IMR-90 (cell line): ENCODE measurements around the gene ZNF644. TPM values are rescaled to one million over a fixed set of nuclear protein-coding genes. Genes with fewer than 3 reads are reported as not detected.

Source experiments
- ATAC-seq: fragments of 200-7000 bp; cut with Tn5 transposase; 2 replicates; pipeline ENCODE4 v1.9.1; 2020; ENCODE audit warnings: low read depth, mild to moderate bottlenecking, moderate library complexity
- BruUV-seq: library from RNA; stranded (reverse); fragments of 400-500 nt; replicated peaks from 2 replicates; lab custom pipeline; 2021; lab: Mats Ljungman, UMichigan
- CTCF ChIA-PET: fragments of 300-600 bp; formaldehyde crosslinking; extraction: SDS; loops from one replicate; lab custom pipeline; 2021; ENCODE audit warnings: antibody characterized with exemption; lab: Yijun Ruan, JAX
- POLR2A ChIA-PET: fragments of 300-600 bp; sonication (Branson Sonifier 250); formaldehyde crosslinking; loops from one replicate; lab custom pipeline; 2022; ENCODE audit warnings: antibody characterized with exemption; ENCODE audit not compliant: unreplicated experiment; lab: Charles Lee
- DNase-seq: peaks from one replicate; pipeline ENCODE4 v3.0.0; 2013
- H2AFZ ChIP-seq: replicated peaks from 2 replicates; pipeline ENCODE3; 2013; ENCODE audit warnings: low read length, mild to moderate bottlenecking; ENCODE audit not compliant: poor library complexity
- H2AK5ac ChIP-seq: 2 replicates; pipeline ENCODE4 v1.6.1; 2013; ENCODE audit warnings: low read depth, low read length, inconsistent platforms
- H2AK9ac ChIP-seq: replicated peaks from 2 replicates; pipeline ENCODE3; 2013; ENCODE audit warnings: mild to moderate bottlenecking, low read depth, low read length, moderate library complexity; ENCODE audit not compliant: poor library complexity
- H2BK120ac ChIP-seq: 2 replicates; pipeline ENCODE4 v1.6.1; 2013; ENCODE audit warnings: low read depth, low read length, inconsistent platforms
- H2BK15ac ChIP-seq: 3 replicates; pipeline ENCODE4 v1.6.1; 2013; ENCODE audit warnings: low read depth, low read length, inconsistent platforms
- H2BK20ac ChIP-seq: 2 replicates; pipeline ENCODE4 v1.6.1; 2013; ENCODE audit warnings: low read depth, mild to moderate bottlenecking, inconsistent platforms, low read length, moderate library complexity
- H2BK5ac ChIP-seq: 2 replicates; pipeline ENCODE4 v1.6.1; 2013; ENCODE audit warnings: mild to moderate bottlenecking, low read depth, low read length, inconsistent platforms; ENCODE audit not compliant: poor library complexity, severe bottlenecking
- H3K14ac ChIP-seq: replicated peaks from 2 replicates; pipeline ENCODE4 v1.6.1; 2013; ENCODE audit warnings: low read depth, low read length, inconsistent platforms
- H3K18ac ChIP-seq: 2 replicates; pipeline ENCODE4 v1.6.1; 2013; ENCODE audit warnings: low read depth, low read length, control low read depth
- H3K23ac ChIP-seq: 2 replicates; pipeline ENCODE4 v1.6.1; 2013; ENCODE audit warnings: low read depth, low read length, inconsistent platforms
- H3K27ac ChIP-seq: 2 replicates; pipeline ENCODE4 v1.5.1; 2013; ENCODE audit warnings: mild to moderate bottlenecking, control low read depth, low read length; ENCODE audit not compliant: insufficient read depth
- H3K27me3 ChIP-seq: 2 replicates; pipeline ENCODE4 v1.6.1; 2013; ENCODE audit warnings: low read length; ENCODE audit not compliant: control insufficient read depth, insufficient read depth
- H3K36me3 ChIP-seq: 2 replicates; pipeline ENCODE4 v1.6.1; 2013; ENCODE audit warnings: low read length, mixed read lengths; ENCODE audit not compliant: control insufficient read depth, insufficient read depth
- H3K4ac ChIP-seq: 2 replicates; pipeline ENCODE4 v1.6.1; 2013; ENCODE audit warnings: low read depth, low read length, inconsistent platforms
- H3K4me1 ChIP-seq: 2 replicates; pipeline ENCODE4 v1.6.1; 2013; ENCODE audit warnings: low read length, mixed read lengths; ENCODE audit not compliant: control insufficient read depth, insufficient read depth
- H3K4me2 ChIP-seq: 2 replicates; pipeline ENCODE4 v1.6.1; 2013; ENCODE audit warnings: low read depth, mild to moderate bottlenecking, control low read depth, low read length, moderate library complexity
- H3K4me3 ChIP-seq: 2 replicates; pipeline ENCODE4 v1.5.1; 2013; ENCODE audit warnings: low read depth, mild to moderate bottlenecking, control low read depth, low read length, moderate library complexity; ENCODE audit not compliant: insufficient read depth
- H3K56ac ChIP-seq: 2 replicates; pipeline ENCODE4 v1.6.1; 2013; ENCODE audit warnings: low read length, inconsistent platforms; ENCODE audit not compliant: insufficient read depth; ENCODE audit errors: extremely low read depth
- H3K79me1 ChIP-seq, 2 experiments: 2 replicates each; pipeline ENCODE4 v1.6.1; 2013; ENCODE audit warnings: low read length in 2 of 2, inconsistent platforms in 1 of 2, low read depth in 1 of 2
- H3K9ac ChIP-seq: 2 replicates; pipeline ENCODE4 v1.6.1; 2013; ENCODE audit warnings: low read depth, low read length, control low read depth
- H3K9me1 ChIP-seq: 2 replicates; pipeline ENCODE4 v1.6.1; 2013; ENCODE audit warnings: low read length, inconsistent platforms; ENCODE audit not compliant: insufficient read depth
- H3K9me3 ChIP-seq: 2 replicates; pipeline ENCODE4 v1.6.1; 2013; ENCODE audit warnings: low read length; ENCODE audit not compliant: control insufficient read depth, insufficient read depth
- H4K20me1 ChIP-seq: 2 replicates; pipeline ENCODE4 v1.6.1; 2013; ENCODE audit warnings: low read length, inconsistent platforms; ENCODE audit not compliant: insufficient read depth
- H4K5ac ChIP-seq: 2 replicates; pipeline ENCODE4 v1.6.1; 2013; ENCODE audit warnings: mild to moderate bottlenecking, low read depth, low read length, control low read depth
- H4K8ac ChIP-seq, 2 experiments: 2 replicates each; pipeline ENCODE4 v1.6.1; 2013; ENCODE audit warnings: low read depth in 2 of 2, low read length in 2 of 2, control low read depth in 1 of 2, inconsistent platforms in 1 of 2
- H4K91ac ChIP-seq: 2 replicates; pipeline ENCODE4 v1.6.1; 2013; ENCODE audit warnings: low read depth, low read length, inconsistent platforms; ENCODE audit not compliant: insufficient read depth
- BHLHE40 ChIP-seq: fragments of 150-350 bp; IDR thresholded peaks from 2 replicates; pipeline ENCODE4 v1.6.1; 2016; ENCODE audit warnings: mild to moderate bottlenecking, low read depth, low read length
- CEBPB ChIP-seq: IDR thresholded peaks from 2 replicates; pipeline ENCODE4 v1.6.1; 2012; ENCODE audit warnings: low read depth, low read length, improper control_type of control experiment
- RCOR1 ChIP-seq: IDR thresholded peaks from 2 replicates; pipeline ENCODE4 v1.6.1; 2012; ENCODE audit warnings: mild to moderate bottlenecking, low read length, improper control_type of control experiment; ENCODE audit not compliant: insufficient replicate concordance
- USF2 ChIP-seq: fragments of 150-350 bp; IDR thresholded peaks from 2 replicates; pipeline ENCODE4 v1.6.1; 2017; ENCODE audit warnings: mild to moderate bottlenecking, antibody characterized with exemption, low read length, low read depth
- WGBS, 2 experiments: methylation state at CpG; one replicate each; pipeline versions ENCODE4 v1.1.5 to v1.1.7; 2013; ENCODE audit warnings: missing lambda C conversion rate in 2 of 2; ENCODE audit not compliant: insufficient read length in 1 of 2; ENCODE audit errors: extremely low coverage in 2 of 2; 5-methylcytosine and 5-hydroxymethylcytosine counted together
- dilution Hi-C: fragments of 300-500 bp; cut with HindIII; formaldehyde crosslinking; loops from one replicate; pipeline ENCODE4 v1.14.3; 2018; ENCODE audit warnings: low sequenced_read_pairs; ENCODE audit not compliant: unreplicated experiment
- in situ Hi-C: fragments of 300-500 bp; cut with MboI; formaldehyde crosslinking; loops from 3 replicates; pipeline ENCODE4 v1.14.3; 2019; ENCODE audit warnings: low sequenced_read_pairs, inconsistent platforms, mixed read lengths
- intact Hi-C: fragments of 100-400 bp; cut with micrococcal nuclease; formaldehyde crosslinking; loops from 2 replicates; pipeline ENCODE4 v1.10.0; 2022
- polyA plus RNA-seq, 3 experiments: library from polyadenylated mRNA; depleted of rRNA; stranded (reverse); fragments of >200 nt; gene quantifications; 2 replicates each; pipeline ENCODE4 v1.2.3, GENCODE V29; 2012; ENCODE audit warnings: low replicate concordance in 1 of 3
- total RNA-seq: library from RNA; depleted of rRNA; stranded (reverse); fragments of >200 nt; gene quantifications from 2 replicates; pipeline ENCODE4 v1.2.3, GENCODE V29; 2012

Gene ZNF644
- total and polyA plus RNA-seq, 2 of the 4 experiments (the other 2 are of a cell fraction): 9.0 to 45.3 TPM

GRCh38 chr1:91020486-91020885, 1.3 kb downstream of the ZNF644 start:
- BruUV-seq: no TSS peak
- dilution Hi-C loops: no loop called here
- H4K8ac ChIP-seq: no peak overlapping the region
- no peak overlapping the region for H4K5ac ChIP-seq
- POLR2A ChIA-PET: no interaction called here
- no peak for ATAC-seq
- H4K20me1 ChIP-seq: peaks cover 33% of the 10 kb centered on the region
- H4K91ac ChIP-seq: no peak overlapping the region
- intact Hi-C loops: loop anchor here (5.0 kb wide), 3 partner anchors 93 to 168 kb away; no protein-coding TSS in a partner anchor
- H3K18ac ChIP-seq: no peak overlapping the region
- no peaks in the 10 kb centered on the region for H3K27me3 ChIP-seq
- no peak overlapping the region; the same call in 1 of the 2 replicates for H3K56ac ChIP-seq
- H3K79me1 ChIP-seq: peaks cover 2 to 33% of the 10 kb centered on the region in 2 experiments; a peak in 3 of 4 replicates
- no CpG with 5 or more reads among the region's 4 CpGs for WGBS, 2 experiments
- CTCF ChIA-PET: no interaction called here
- H2BK120ac ChIP-seq: no peak overlapping the region
- in situ Hi-C loops: no loop called here
- no peak overlapping the region for H3K27ac ChIP-seq
- H3K36me3 ChIP-seq: no peaks in the 10 kb centered on the region
- H3K23ac ChIP-seq: peak overlapping the region; percentile 34; the same call in 1 of the 2 replicates
- no peak overlapping the region for H2AK9ac ChIP-seq
- H3K9me1 ChIP-seq: no peaks in the 10 kb centered on the region
- no peak overlapping the region for H3K4ac ChIP-seq
- H3K9ac ChIP-seq: no peak overlapping the region
- no peak overlapping the region for H2AK5ac ChIP-seq
- no peak overlapping the region for H2BK15ac ChIP-seq
- DNase-seq: peak; percentile 19
- peak overlapping the region; percentile 28 for H2BK5ac ChIP-seq
- no peak for TF ChIP-seq RCOR1
- TF ChIP-seq CEBPB: no peak
- TF ChIP-seq USF2: no peak
- no peak for TF ChIP-seq BHLHE40
- no peak overlapping the region for H2BK20ac ChIP-seq
- peak overlapping the region; percentile 94 for H3K4me2 ChIP-seq
- H2AFZ ChIP-seq: no peak overlapping the region
- no peak overlapping the region for H3K14ac ChIP-seq
- peak overlapping the region; percentile 65 for H3K4me3 ChIP-seq
- no peaks in the 10 kb centered on the region for H3K9me3 ChIP-seq
- H3K4me1 ChIP-seq: no peaks in the 10 kb centered on the region
